K562 (cell line): ENCODE results near the gene CCP110. TPM values are rescaled to one million over a fixed set of nuclear protein-coding genes. Genes with fewer than 3 reads are reported as not detected.

Experiments used
- CCNT2 ChIP-seq: IDR thresholded peaks from 2 replicates; pipeline ENCODE4 v1.6.1; 2011; ENCODE audit warnings: borderline replicate concordance, low read depth, mild to moderate bottlenecking, moderate library complexity, mixed read lengths, low read length; ENCODE audit not compliant: insufficient read length; ENCODE audit errors: extremely low read depth
- CHD2 ChIP-seq: IDR thresholded peaks from 2 replicates; pipeline ENCODE4 v1.6.1; 2011; ENCODE audit warnings: low read depth, low read length
- CREM ChIP-seq: IDR thresholded peaks from 2 replicates; pipeline ENCODE4 v1.6.1; 2014; ENCODE audit warnings: antibody characterized with exemption, low read depth
- DNMT1 ChIP-seq: fragments of 450-650 bp; IDR thresholded peaks from 2 replicates; pipeline ENCODE4 v1.6.1; 2016; ENCODE audit warnings: antibody characterized with exemption, mild to moderate bottlenecking
- HLTF ChIP-seq: fragments of 450-650 bp; IDR thresholded peaks from 2 replicates; pipeline ENCODE4 v1.6.1; 2016
- NRF1 ChIP-seq, 2 experiments: fragments of 450-650 bp; IDR thresholded peaks in 1 of 2; conservative IDR thresholded peaks in 1 of 2; 2 replicates each; pipeline ENCODE4 v1.6.1; 2014; ENCODE audit warnings: mild to moderate bottlenecking in 2 of 2
- POLR2B ChIP-seq: fragments of 450-650 bp; IDR thresholded peaks from 2 replicates; pipeline ENCODE4 v1.6.1; 2018; ENCODE audit warnings: low read depth; ENCODE audit not compliant: partially characterized antibody
- RB1 ChIP-seq: fragments of 450-650 bp; IDR thresholded peaks from 2 replicates; pipeline ENCODE4 v1.6.1; 2017; ENCODE audit warnings: low read depth, mild to moderate bottlenecking
- RHOXF2B ChIP-seq: fragments of 250-450 bp; sonication (Bioruptor Pico); conservative IDR thresholded peaks from 2 replicates; pipeline ENCODE4 v1.5.1; 2021
- SIN3A ChIP-seq, 2 experiments: fragments of 150-350 bp in 1 of 2; IDR thresholded peaks; 2 replicates each; pipeline ENCODE4 v1.6.1; 2011 to 2016; ENCODE audit warnings: borderline replicate concordance in 2 of 2, low read depth in 2 of 2, low read length in 2 of 2, mild to moderate bottlenecking in 2 of 2, moderate library complexity in 2 of 2; ENCODE audit not compliant: control insufficient read depth in 1 of 2
- YY1 ChIP-seq, 3 experiments: IDR thresholded peaks; 2 replicates each; pipeline ENCODE4 v1.6.1; 2011; ENCODE audit warnings: low read length in 2 of 3, mild to moderate bottlenecking in 2 of 3, moderate library complexity in 2 of 3, borderline replicate concordance in 1 of 3, control low read depth in 1 of 3, low read depth in 1 of 3; ENCODE audit not compliant: insufficient read depth in 3 of 3, insufficient replicate concordance in 2 of 3, control insufficient read depth in 1 of 3, insufficient read length in 1 of 3; ENCODE audit errors: extremely low read depth in 1 of 3
- ZBTB7A ChIP-seq: IDR thresholded peaks from 2 replicates; pipeline ENCODE4 v1.6.1; 2011; ENCODE audit warnings: low read depth, mild to moderate bottlenecking, low read length, moderate library complexity, borderline replicate concordance; ENCODE audit not compliant: control insufficient read depth
- ZNF12 ChIP-seq: sonication (generic); formaldehyde crosslinking; IDR thresholded peaks from 2 replicates; pipeline ENCODE4 v1.4.0; 2020; ENCODE audit warnings: mild to moderate bottlenecking, missing genetic modification reagents
- polyA plus RNA-seq, 8 experiments: library from polyadenylated mRNA; depleted of rRNA in 4 of 8; stranded (reverse) in 5 of 8; unstranded in 3 of 8; fragments of >200 nt; fragmentation: Nextera tagmentation in 2 of 8; fragmentation: Illumina TruSeq in 1 of 8; extraction: Ambion mirVana in 2 of 8; extraction: Trizol in 1 of 8; gene quantifications; 2 replicates each; pipeline versions ENCODE4 v1.2.1 to v1.2.3, GENCODE V29; 2011 to 2014; ENCODE audit warnings: inconsistent platforms in 1 of 8, missing spikeins in 1 of 8
- total RNA-seq, 7 experiments: library from RNA; depleted of rRNA in 6 of 7; stranded (reverse); fragments of >200 nt in 6 of 7; fragmentation: Illumina TruSeq in 2 of 7; extraction: Trizol in 2 of 7; gene quantifications; 2 replicates each; pipeline versions ENCODE4 v1.2.1 to v1.2.3, GENCODE V29; 2011 to 2021; ENCODE audit warnings: low replicate concordance in 1 of 7
- TF ChIP-seq, protein P1 (sequence below), 2 experiments: fragments of 450-650 bp; IDR thresholded peaks; 2 replicates each; pipeline ENCODE4 v1.6.1; 2018; ENCODE audit warnings: mild to moderate bottlenecking in 2 of 2, low read depth in 1 of 2; ENCODE audit not compliant: partially characterized antibody in 2 of 2
- TF ChIP-seq, protein P2 (sequence below), 3 experiments: IDR thresholded peaks in 2 of 3; conservative IDR thresholded peaks in 1 of 3; 2 replicates each; pipeline ENCODE4 v1.5.1; 2011 to 2012; ENCODE audit warnings: low read length in 3 of 3, mild to moderate bottlenecking in 3 of 3, control low read depth in 2 of 3, improper control_type of control experiment in 1 of 3, inconsistent platforms in 1 of 3, low read depth in 1 of 3, mixed read lengths in 1 of 3, moderate library complexity in 1 of 3; ENCODE audit not compliant: insufficient read depth in 2 of 3

CCP110 gene
- total and polyA plus RNA-seq, 9 of the 15 experiments (the other 6 are each of a cell fraction or from before 2014, with no cell fraction given) = 3.5 to 16.1 (median 12.1) TPM

DNA sequence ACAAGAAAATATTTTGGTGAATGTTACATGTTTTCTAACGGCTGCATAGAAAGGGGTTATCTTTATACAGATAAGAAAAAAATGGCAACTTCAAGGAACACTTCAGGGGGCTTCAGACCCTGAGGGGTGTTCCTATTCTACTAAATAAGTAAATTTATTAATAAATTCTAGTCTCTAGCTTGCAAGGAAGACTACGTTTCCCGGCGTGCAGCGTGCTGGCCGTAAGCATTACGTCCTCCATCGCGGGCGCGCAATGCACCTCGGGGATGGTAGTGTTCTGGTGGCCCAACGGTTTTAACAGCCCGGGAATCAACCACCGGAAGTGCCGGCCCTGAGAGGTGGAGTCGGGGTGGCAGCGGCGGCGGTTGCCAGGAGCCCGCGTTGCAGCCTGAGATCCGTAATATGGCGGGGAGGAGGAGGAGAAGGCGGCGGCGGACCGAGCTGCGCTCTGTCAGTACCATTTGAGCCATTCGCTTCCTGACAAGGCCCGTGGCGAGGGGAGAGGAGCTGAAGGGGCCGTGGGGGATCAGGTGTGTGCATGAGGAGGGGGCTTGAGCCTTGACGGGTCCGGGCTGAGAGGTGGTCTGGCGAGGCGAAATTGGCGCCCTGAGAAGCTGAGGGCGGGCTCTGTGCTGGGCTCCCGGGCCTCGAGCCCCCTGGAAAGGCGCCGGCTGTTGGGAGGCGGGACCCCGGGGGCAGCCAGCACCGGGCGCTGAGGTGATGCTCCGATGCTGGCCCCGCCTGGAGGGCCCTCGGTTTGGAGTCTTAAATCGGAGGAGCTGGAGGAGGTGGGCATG, at the start of gene CCP110 (continued):
- TF ChIP-seq YY1 (IDR thresholded peaks at IDR 0.05; ENCODE audit: borderline replicate concordance in 1 of 3, control insufficient read depth in 1 of 3, extremely low read depth in 1 of 3, insufficient read depth in 3 of 3, insufficient read length in 1 of 3, insufficient replicate concordance in 2 of 3, low read depth in 1 of 3, low read length in 2 of 3) (peak; percentile 47 to 88 (median 76)), POLR2B (peak; percentile 65), RHOXF2B (no peak), CHD2 (0 out of 2 replicates have a peak, but pooled peaks have one; percentile 17), CCNT2 (no peak), CREM (peak; percentile 97), ZBTB7A (peak; percentile 51; the same call in 1 of the 2 replicates), DNMT1 (no peak), RB1 (peak; percentile 71), SIN3A (IDR thresholded peaks at IDR 0.05; ENCODE audit: borderline replicate concordance in 2 of 2, control insufficient read depth in 1 of 2, low read depth in 2 of 2, low read length in 2 of 2) (peak; percentile 84; a peak in 2 of 4 replicates), ZNF12 (CRISPR knock-in tag) (no peak), NRF1 (conservative IDR thresholded peaks at IDR 0.05 in 1 of 2, IDR thresholded peaks at IDR 0.05 in 1 of 2) (peak; percentile 53 to 60; a peak in 3 of 4 replicates), HLTF (0 out of 2 replicates have a peak, but pooled peaks have one; percentile 16)
- TF ChIP-seq, protein P1, sequence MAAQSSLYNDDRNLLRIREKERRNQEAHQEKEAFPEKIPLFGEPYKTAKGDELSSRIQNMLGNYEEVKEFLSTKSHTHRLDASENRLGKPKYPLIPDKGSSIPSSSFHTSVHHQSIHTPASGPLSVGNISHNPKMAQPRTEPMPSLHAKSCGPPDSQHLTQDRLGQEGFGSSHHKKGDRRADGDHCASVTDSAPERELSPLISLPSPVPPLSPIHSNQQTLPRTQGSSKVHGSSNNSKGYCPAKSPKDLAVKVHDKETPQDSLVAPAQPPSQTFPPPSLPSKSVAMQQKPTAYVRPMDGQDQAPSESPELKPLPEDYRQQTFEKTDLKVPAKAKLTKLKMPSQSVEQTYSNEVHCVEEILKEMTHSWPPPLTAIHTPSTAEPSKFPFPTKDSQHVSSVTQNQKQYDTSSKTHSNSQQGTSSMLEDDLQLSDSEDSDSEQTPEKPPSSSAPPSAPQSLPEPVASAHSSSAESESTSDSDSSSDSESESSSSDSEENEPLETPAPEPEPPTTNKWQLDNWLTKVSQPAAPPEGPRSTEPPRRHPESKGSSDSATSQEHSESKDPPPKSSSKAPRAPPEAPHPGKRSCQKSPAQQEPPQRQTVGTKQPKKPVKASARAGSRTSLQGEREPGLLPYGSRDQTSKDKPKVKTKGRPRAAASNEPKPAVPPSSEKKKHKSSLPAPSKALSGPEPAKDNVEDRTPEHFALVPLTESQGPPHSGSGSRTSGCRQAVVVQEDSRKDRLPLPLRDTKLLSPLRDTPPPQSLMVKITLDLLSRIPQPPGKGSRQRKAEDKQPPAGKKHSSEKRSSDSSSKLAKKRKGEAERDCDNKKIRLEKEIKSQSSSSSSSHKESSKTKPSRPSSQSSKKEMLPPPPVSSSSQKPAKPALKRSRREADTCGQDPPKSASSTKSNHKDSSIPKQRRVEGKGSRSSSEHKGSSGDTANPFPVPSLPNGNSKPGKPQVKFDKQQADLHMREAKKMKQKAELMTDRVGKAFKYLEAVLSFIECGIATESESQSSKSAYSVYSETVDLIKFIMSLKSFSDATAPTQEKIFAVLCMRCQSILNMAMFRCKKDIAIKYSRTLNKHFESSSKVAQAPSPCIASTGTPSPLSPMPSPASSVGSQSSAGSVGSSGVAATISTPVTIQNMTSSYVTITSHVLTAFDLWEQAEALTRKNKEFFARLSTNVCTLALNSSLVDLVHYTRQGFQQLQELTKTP (IDR thresholded peaks at IDR 0.05; ENCODE audit: low read depth in 1 of 2, partially characterized antibody in 2 of 2) = peak in 1 of 2 experiments; percentile 98
- TF ChIP-seq, protein P2, sequence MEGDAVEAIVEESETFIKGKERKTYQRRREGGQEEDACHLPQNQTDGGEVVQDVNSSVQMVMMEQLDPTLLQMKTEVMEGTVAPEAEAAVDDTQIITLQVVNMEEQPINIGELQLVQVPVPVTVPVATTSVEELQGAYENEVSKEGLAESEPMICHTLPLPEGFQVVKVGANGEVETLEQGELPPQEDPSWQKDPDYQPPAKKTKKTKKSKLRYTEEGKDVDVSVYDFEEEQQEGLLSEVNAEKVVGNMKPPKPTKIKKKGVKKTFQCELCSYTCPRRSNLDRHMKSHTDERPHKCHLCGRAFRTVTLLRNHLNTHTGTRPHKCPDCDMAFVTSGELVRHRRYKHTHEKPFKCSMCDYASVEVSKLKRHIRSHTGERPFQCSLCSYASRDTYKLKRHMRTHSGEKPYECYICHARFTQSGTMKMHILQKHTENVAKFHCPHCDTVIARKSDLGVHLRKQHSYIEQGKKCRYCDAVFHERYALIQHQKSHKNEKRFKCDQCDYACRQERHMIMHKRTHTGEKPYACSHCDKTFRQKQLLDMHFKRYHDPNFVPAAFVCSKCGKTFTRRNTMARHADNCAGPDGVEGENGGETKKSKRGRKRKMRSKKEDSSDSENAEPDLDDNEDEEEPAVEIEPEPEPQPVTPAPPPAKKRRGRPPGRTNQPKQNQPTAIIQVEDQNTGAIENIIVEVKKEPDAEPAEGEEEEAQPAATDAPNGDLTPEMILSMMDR (IDR thresholded peaks at IDR 0.05 in 2 of 3, conservative IDR thresholded peaks at IDR 0.05 in 1 of 3; ENCODE audit: insufficient read depth in 2 of 3, low read depth in 1 of 3, low read length in 3 of 3) = no peak
